Stimulated activated CD8-positive, alpha-beta memory T cell treated with anti-CD3 and anti-CD28 coated beads, Interleukin-4, amount 100 ng/mL, for 1 hour (primary cell): Measurements from ENCODE around the gene FYCO1.

Experiments used
- DNase-seq, 2 donors: peaks; one replicate each; pipeline ENCODE4 v3.0.0-alpha.2; 2020; ENCODE audit warnings: low read depth in 2 of 2, low spot score in 1 of 2

Gene FYCO1

DNA sequence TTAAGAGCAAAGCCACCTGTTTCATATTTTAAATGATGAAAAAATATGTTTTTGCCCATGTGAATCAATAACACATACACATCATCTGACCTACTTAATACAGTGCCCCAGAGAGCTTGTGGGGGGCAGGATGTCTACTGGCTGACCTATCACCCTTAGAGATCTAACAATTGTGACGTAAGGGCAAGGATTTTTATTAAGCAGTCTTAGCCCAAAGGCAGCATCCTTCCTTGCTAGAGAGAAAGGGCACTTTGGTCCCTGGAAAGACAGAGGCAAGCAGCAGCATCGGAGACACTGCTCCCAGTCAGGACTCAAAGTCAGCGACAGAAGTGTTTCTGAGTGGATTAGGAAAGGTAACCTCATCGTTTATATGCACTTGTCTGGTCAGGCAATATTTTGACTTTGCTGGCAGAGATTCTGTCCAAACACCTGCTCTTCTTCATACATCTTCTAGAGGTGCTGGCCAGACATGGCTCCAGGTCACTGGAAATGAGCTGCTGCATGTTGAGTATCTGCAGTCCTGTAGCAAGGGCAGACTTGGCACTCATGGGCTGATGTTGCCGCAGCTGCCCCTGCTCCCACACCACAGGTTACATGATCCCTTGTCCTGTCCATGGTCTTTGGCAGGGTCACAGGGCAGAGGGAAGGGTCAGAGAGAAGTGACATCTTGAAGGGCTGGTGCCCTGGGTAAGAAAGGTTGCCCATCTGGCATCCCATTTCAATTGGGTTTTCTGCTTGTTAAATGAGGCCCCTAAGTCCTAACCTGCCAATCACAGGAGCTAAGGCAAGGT is 50.6 kb downstream of the FYCO1 start:
- no peak for DNase-seq

DNA sequence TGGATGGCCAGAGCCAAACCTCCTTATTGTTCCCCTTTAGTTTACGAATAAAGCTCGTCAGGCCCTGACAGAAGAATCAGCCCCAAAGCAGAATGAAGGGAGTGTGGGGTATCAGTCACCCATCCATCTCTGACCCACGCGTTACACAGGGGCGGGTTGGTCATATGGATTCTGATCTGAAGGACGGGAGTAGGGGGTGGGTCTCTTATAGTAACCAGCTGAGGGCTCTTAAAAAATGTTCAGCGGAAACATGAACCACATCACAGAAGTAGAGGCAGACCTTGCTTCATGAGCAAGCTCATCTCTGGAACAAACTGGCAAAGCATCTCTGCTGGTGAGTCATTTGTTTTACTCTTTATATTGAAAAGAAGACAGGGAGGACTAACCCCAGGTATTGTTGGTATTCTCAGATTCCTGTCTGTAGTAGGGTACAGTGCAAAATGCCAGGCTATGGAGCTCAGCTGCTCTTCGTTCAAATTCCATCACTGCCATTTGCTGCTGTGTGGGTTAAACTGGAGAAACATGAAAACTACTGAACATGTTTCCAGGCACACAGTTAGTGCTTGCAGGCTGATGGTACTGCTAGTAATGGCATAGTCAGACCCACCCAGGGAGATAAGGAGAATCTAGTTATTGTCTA is 52.3 kb downstream of the FYCO1 start, which contains the start of gene CXCR6:
Gene CXCR6 (plus strand): TSS at position 258 of the 640 bp plus-strand sequence. CDS start 3,018 bp downstream, outside the sequence.
- DNase-seq, result no peak

DNA sequence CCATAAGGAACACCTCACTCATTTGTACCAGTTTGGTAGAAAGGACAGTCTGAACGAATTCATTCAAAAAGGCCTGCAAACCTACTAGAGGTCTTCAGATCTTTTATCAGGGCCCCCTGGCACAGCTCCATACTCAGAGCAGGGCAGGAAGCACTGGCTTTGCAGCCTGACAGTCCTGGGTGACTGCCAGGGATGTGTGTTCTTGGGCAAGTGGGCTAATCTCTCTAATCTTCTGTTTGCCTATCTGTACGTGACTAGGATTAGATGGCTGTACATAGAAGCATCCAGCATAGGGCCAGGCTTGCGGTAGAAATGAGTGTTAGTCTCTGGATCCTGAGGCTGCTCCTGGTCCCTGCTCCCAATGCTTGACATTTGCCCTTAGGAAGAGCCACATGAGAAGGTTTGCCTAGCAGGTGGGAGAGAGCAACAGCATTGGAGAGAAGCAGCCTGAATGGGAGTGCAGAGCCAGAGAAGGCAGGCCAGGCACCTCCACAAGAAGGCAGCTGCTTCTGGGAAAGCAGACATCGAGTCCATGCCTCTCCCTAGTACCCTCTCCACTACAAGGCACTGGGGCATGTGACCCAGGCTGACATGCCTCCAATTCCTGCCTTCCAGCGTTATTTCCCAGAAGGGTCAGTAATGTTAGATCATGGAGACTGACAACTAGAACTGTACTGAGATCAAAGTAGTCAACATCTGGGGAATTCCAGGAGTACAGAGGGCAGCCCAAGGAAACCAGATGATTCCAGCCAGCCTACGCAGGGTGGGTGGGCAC is 53.4 kb downstream of the FYCO1 start:
- no peak for DNase-seq

DNA sequence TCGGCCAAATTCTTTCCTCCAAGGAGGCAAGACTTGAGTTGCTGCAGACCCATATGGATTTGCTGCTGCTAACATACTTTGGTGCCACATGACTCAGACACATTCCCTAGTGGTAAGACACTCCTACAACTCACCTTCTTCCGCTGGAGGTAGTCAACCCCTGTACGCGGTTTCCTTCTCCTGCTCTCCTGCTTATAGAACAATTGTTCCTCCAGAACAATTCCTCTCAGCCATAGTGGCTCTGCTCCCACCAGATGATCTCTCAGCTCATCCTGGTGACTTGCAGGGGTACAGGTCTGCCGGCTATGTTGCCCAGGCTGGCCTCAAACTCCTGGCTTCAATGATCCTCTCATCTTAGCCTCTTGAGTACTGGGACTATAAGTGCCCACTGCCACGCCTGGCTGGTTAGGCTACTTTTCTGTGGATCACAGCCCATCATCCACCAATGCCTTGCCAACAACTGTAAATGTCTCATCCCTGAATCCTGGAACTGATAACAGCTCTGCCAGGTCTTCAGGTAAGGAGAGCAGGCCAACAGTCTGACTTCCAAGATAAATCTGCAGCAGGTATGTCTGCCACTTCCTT is 54.8 kb downstream of the FYCO1 start:
- DNase-seq, result no peak

DNA sequence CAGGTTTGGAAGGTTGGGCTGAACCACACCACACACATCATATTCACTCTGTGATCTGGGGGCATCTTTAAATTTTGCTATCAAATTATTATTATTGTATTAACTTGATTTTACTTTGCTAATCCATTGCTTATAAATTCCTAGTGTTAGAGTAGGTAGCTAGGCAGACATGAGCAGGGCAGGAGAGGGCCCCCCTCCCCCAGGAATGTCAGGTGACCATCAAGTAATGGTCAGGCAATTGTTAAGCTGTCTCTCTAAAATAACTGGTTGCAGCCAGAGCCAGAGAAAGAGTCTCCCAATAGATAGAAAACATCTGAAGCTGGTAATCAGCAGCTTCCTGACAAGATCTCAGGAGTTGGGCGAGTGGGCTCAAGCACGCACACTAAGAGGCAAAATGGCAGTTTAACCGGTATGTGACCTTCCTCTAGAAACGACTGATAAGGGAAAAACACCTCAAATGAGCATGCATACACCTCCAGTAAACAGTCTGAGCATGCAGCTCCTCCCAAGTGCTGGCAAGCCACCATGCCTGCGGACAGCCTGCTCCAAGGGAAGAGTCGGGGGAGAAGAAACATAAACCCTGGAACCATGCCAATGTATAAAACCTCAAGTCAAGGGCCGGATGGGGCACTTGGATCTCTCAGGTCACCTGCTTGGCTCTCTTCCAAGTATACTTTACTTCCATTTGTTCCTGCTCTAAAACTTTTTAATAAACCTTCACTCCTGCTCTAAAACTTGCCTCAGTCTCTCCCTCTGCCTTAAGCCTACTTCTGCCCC is 55.4 kb downstream of the FYCO1 start:
- DNase-seq, result no peak

DNA sequence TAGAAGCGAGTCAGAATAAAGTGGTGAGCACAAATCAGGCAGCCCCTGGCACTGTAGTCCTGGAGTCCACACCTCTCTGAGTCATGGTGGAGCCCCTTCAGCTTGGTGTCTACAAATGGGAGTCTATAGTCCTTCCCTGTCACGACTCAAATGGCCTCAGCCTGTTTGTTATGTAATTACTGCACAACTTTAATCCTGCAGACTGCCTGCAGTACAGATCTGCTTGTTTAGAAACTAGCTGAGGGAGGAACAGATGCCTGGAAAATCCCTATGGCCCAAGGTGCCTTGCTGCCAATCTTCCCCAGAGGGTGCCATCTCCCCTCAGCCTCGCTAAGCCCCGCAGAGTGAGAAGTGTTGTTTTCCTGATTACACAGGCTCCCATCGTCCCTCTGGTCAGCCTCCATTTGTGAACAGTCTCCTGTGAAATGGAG is 56.3 kb downstream of the FYCO1 start:
- DNase-seq, result no peak

DNA sequence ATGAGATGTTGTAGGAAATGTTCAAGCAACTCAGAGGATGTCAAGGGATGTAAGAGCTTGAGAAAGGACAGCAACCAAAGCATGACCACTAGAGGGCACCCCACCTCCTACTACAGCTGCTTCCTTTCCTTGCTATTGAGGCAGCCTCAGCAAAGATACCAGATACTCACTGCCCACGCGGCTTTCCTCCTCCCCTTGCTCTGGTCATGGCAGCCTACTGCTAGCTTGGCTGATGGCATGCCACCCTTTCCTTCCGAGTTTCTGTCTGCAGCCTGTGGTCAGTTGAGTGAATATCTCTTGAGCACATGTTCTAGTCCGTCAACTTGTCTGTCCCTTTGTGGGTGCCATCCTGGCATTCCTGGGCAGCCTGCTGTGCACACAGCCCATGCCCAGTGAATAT is 56.8 kb downstream of the FYCO1 start:
- peak; percentile 72 for DNase-seq

DNA sequence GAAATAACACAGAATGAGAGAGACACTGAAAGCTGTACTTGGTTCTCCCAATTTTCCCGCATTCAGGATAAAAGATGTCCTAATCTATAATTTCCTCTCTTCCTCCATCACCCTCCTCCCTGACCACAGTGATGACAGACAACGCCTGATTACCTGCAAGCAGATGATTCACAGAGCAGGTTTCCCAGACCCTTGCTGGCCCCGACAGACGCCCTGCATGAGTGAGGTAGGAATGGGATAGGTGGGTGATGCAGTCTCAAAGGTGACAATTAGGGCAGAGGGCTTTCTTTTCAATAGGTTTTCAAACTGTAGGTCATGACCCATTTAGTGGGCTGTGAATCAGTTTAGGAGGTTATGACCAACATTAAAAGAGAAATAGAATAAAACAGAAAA is 57.6 kb downstream of the FYCO1 start:
- no peak for DNase-seq

DNA sequence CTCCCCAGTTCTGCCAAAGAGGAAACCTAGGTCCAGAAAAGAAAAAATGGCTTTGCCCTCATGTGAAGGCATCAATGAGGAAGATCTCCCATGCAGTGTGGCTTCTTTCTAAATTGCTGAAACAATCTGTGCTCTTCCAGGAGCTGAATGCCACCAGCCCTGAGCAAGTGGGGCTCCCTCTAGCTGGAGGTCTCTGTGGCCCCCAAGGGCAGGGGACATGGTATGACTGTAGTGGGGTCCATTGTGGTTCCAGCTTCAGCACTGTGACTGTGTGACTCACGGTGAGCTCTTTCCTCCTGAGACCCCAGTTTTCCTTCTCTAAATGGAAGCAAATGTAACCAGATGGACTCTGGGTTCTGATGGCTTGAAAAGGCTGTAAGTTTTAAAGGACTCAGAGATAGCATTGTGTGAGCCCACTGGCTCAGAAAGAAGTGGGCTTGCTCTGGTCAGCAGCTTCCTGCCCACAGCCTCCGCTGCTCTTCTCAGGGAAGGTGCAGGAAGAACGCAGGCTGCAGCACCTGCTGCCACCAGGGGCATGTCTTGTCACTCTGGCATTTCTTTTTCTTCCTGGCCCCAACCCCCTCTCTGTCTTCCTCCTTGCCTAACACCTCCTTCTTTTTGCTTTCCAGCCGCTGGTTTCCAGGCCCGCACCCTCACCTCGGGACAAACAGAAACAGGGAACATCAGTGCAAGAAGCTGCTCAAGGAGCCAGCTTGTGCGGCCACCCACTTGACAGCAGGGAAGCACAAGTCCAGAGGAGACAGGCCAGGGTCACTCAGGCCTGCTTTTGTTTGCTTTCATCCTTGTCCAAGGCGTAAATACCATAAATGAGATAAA is 58.2 kb downstream of the FYCO1 start:
- no peak for DNase-seq

DNA sequence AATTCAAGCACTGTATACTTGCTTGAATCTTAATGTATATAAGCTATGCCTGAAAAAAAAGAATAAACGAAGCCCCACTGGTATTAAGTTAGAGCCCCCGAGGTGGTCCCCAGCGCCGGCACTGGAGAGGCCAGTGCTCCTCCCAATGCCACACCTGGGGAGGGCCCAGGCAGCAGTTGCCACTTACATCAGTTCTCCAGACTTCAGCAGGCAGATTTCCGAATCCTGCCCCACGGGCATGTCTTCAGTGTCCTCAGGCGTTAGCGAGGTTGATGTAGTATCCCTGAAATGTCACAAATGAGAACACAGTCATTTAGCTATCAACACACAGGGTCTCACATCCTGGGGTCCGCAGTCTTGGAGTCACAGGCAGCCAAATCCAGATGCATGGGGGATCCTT is 59.4 kb downstream of the FYCO1 start:
- no peak for DNase-seq

DNA sequence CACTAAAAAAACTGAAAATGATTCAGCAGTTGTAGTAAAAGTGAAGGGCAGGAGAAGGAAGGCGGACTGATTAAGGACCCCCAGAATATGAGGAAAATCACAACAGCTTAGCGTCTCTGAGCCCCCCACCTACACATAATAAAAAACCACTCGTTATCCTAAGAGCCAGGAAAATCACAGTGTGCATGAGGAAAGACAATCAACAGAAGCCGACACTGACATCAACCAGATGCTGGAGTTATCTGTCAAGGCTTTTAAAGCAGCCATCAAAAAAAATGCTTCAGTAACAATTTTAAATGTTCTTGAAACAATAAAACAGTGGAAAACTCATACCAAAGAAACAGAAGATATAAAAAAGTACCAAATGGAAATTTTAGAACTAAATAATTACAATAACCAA is 62.0 kb downstream of the FYCO1 start:
- no peak for DNase-seq

DNA sequence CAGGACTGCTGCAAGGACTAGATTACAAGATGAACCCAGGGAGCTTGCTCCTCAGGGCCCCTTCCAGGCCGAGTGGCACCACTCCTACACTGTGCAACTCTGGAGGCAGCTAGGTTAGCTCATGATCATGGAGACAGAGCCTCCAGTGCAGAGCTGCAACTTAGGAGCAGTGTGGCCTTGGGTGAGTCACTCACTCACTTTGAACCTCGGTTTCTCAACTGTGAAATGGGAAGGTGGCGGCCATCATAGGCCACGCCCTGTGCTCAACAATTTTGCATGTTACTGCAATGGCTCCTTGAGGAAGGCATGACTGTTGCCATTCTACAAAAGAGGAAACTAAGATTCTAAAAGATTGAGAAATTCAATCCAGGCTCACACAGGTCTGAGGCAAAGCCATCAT is 63.5 kb downstream of the FYCO1 start:
- DNase-seq, result no peak

DNA sequence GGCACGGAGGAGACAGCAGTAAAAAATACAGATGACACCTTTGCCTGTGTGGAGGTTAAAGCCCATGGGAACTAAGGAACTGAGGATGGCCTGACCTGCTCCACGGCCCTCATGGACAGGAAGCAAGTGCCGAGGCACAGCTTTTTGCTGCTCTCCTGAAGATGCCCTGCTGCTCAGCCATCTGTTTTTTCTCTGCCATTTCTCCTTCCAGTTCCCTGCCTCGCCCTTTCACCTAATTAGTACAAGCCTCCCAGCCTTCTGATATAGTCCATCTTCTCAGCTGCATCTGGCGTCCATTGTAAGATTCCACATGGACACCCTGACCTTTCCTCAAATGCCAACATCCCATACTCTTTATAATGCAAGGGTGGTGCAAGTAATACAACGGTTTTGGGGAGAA is 64.1 kb downstream of the FYCO1 start:
- DNase-seq, result no peak

DNA sequence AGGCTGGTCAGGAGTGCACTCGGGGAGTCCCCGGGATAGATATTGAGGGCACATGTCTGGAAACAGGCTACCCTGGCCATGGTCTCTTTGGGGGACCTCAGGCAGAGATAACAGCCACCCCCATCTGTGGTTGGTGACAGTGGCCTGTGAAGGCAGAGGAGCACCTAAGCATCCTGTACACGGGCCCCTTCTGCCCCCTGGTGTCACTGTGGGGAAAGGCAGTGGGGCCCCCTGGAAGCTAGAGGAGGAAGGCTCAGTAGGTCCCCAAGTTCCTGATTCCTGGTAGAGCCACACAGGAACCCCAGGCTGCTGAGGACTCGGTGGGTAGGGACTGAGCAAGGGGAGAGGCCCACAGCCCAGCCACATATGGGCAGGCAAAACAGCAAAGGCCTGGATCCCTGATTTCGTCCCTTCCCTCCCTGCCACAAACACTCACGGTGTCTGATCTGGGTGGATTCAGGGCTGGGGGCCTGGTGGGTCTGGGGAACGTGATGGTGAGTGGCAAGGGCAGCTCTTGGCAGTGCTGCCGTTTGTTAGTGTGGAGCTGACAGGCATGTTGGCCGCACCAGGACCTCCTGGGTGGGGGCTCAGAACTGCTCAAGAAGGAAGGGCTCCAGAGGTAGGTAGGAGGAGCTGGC is 66.5 kb downstream of the FYCO1 start:
- DNase-seq, result peak in 1 of 2 donors; percentile 38

DNA sequence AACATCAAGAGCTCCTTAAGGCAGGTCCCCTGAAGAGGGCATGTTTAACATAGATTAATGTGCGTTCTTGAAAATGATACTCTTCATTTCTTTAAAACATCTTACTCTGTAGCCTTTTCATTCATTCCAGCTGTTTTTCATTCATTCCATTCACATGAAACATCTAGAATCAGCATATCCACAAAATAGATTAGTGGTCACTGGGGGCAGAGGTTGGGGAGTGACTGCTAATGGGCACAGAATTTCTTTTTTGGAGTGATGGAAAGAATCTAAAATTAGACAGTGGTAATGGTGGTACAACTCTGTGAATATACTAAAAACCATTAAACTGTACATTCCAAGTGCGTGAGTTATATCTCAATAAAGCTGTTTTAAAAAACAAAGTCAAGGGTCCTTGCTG is 67.7 kb downstream of the FYCO1 start:
- no peak for DNase-seq

DNA sequence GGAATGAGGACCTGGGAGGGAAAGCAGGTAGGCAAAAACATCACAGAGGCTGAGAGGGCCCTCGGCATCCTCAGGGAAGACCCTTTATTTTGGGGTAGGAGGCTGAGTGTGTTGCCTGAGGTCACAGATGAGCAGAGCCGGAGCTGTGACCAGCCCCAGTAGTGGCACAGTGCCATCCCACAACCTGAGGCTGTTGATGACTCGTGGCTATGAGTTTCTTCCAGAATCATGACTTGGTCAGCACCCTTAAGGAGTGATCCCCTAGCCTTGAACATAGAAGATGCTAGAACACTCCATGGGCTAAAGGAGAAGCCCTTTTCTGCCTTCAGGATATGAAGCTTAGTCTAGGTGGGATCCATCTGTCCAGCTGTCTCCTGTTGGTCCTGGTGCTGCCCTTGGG is 71.9 kb downstream of the FYCO1 start:
- no peak for DNase-seq

DNA sequence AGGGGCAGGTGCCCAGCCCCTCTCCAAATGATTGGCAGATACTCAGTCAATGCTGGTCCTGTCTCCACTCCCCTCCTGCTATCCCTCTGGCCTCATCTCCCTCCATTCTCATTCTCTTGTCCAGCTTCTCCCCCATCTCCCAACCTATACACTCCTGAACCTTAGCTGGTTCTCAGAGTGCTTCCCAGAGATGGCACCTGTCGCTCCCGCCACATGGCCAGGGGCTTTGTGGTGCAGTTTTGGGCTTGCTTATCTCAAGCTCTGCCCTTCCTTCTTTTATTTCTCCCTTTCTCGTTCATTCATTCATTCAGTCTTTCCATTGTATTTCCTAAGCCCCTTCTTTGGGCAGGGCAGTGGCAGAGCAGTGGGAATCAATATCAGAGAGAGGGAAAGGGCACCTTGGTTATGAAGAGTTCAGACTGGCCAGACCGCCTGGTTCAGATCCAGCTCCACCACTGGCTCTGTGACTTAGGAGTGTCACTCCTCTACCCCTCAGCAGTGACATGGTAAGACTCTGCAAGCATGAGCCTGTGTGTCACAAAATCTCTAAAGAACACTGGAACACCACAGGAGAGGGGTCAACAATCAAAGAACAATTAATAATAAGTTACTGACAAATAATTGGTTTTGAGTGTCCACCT is 72.6 kb downstream of the FYCO1 start:
- DNase-seq, result no peak

DNA sequence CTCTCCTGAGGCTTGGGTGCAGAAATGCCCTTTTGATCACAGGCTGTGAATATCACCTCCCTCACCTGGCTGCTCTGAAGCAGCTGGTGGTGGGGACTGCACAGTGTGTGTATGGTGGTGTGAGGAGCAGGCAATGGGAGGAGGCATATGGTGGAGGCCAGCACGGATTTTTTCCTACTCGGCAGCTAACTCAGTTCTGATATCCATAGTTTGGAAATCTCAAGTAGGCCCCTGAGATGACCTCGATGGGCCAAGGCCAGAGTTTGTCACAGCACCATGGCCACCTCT is 73.6 kb downstream of the FYCO1 start:
- DNase-seq, result no peak
